ENCODE measurements around the gene B3GALNT1.

The B3GALNT1 gene

DNA sequence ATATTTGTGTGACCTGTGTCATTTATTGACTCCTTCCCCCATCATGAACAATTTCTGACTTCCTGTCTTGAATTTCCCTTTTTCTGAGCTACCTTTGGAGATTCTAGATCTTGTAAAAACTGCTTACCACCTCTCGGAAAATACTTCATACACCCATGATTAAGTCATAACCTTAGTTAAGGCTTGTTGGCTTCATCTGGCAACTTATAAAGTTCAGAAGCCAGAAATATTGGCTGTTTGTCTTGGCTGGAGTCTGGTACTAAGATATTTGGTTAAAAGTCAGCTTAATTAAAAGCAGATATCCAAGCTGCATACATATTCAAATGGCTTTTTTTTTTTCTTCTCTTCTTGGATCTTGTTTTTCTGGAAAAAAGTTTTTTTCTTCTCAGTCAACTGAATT is 37.3 kb upstream of the B3GALNT1 start:
- intact Hi-C loops (cut with DNase I; ENCODE audit: low total_unique reads), result no loop called here
- DNase-seq, result no peak
- Histone ChIP-seq H3K27ac (no peak overlapping the region), H3K9me3 (no peaks in the 10 kb centered on the region), H3K27me3 (no peaks in the 10 kb centered on the region), H3K4me3 (no peak overlapping the region), H3K4me1 (peaks cover 0 to 11% (median 0%) of the 10 kb centered on the region in 4 donors), H3K36me3 (no peaks in the 10 kb centered on the region)
- no peak for TF ChIP-seq CTCF (IDR thresholded peaks at IDR 0.05)

GRCh38 chr3:161139686-161140085 is 34.5 kb upstream of the B3GALNT1 start:
- intact Hi-C loops (cut with DNase I; ENCODE audit: low total_unique reads), result no loop called here
- H3K4me3 ChIP-seq, result no peak overlapping the region
- no peaks in the 10 kb centered on the region for H3K9me3 ChIP-seq
- H3K36me3 ChIP-seq, result no peaks in the 10 kb centered on the region
- no peaks in the 10 kb centered on the region for H3K27me3 ChIP-seq
- H3K27ac ChIP-seq, result no peak overlapping the region
- H3K4me1 ChIP-seq, result peaks cover 0 to 11% (median 0%) of the 10 kb centered on the region in 4 donors
- no peak for TF ChIP-seq CTCF (IDR thresholded peaks at IDR 0.05)
- DNase-seq, result no peak

DNA sequence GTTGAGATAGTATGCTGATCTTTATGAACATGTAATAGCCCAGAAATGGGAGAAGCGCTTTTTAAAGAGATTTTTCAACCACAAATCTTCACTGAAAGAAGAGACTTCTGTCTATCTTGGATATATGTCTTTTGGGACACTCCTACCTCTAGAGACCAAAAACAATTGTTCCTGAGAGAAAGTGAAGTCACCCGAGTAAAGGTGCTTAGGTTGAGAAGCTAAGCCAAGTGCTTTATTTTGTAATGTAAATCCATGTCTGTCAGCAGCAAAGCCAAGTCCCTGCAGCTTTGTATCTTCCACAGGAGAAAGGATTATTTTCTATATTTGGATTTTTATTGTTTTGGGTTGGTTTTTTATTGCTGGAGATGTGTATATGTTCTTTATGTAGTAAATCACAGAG is 32.1 kb upstream of the B3GALNT1 start:
- peaks cover 0 to 7% (median 0%) of the 10 kb centered on the region in 4 donors for H3K4me1 ChIP-seq
- no peak for TF ChIP-seq CTCF (IDR thresholded peaks at IDR 0.05)
- DNase-seq, result no peak
- intact Hi-C loops (cut with DNase I; ENCODE audit: low total_unique reads), result no loop called here
- no peaks in the 10 kb centered on the region for H3K36me3 ChIP-seq
- H3K4me3 ChIP-seq, result no peak overlapping the region
- H3K9me3 ChIP-seq, result no peaks in the 10 kb centered on the region
- no peaks in the 10 kb centered on the region for H3K27me3 ChIP-seq
- no peak overlapping the region for H3K27ac ChIP-seq

- Histone ChIP-seq H3K36me3 (no peaks in the 10 kb centered on the region), H3K27ac (no peak overlapping the region), H3K9me3 (no peaks in the 10 kb centered on the region), H3K4me1 (no peaks in the 10 kb centered on the region), H3K27me3 (no peaks in the 10 kb centered on the region), H3K4me3 (no peak overlapping the region)
- intact Hi-C loops (cut with DNase I; ENCODE audit: low total_unique reads), result no loop called here
- TF ChIP-seq CTCF (IDR thresholded peaks at IDR 0.05), result no peak
- DNase-seq, result no peak
Observed at GRCh38 chr3:161132391-161132790, 27.2 kb upstream of the B3GALNT1 start.

- H3K27me3 ChIP-seq, result no peaks in the 10 kb centered on the region
- no peak overlapping the region for H3K27ac ChIP-seq
- H3K9me3 ChIP-seq, result peaks cover 0 to 31% (median 18%) of the 10 kb centered on the region in 3 donors
- H3K4me3 ChIP-seq, result no peak overlapping the region
- no peak for DNase-seq
- TF ChIP-seq CTCF (IDR thresholded peaks at IDR 0.05), result no peak
- intact Hi-C loops (cut with DNase I; ENCODE audit: low total_unique reads), result no loop called here
- peaks cover 0 to 5% (median 2%) of the 10 kb centered on the region in 4 donors for H3K4me1 ChIP-seq
- H3K36me3 ChIP-seq, result no peaks in the 10 kb centered on the region
Observed at GRCh38 chr3:161126495-161126894, 21.3 kb upstream of the B3GALNT1 start.

- no peak for DNase-seq
- H3K36me3 ChIP-seq, result peaks cover 0 to 7% (median 0%) of the 10 kb centered on the region in 3 donors
- H3K27ac ChIP-seq, result no peak overlapping the region
- no peaks in the 10 kb centered on the region for H3K4me1 ChIP-seq
- H3K9me3 ChIP-seq, result peaks cover 0 to 77% (median 29%) of the 10 kb centered on the region in 3 donors
- H3K27me3 ChIP-seq, result no peaks in the 10 kb centered on the region
- no peak for TF ChIP-seq CTCF (IDR thresholded peaks at IDR 0.05)
- H3K4me3 ChIP-seq, result no peak overlapping the region
- intact Hi-C loops (cut with DNase I; ENCODE audit: low total_unique reads), result no loop called here
Observed at GRCh38 chr3:161117646-161118045, 12.5 kb upstream of the B3GALNT1 start.
